Left ventricle myocardium superior (tissue), 1 donor: ENCODE measurements around the gene RHOF. TPM values are rescaled to one million over a fixed set of nuclear protein-coding genes. Genes with fewer than 3 reads are reported as not detected.

Experiments used
- ATAC-seq: fragments of 200-7000 bp; cut with Tn5 transposase; one replicate; pipeline ENCODE4 v1.9.1; 2020; ENCODE audit warnings: mild to moderate bottlenecking, moderate library complexity
- DNase-seq: peaks from one replicate; pipeline ENCODE4 v3.0.0-alpha.2; 2020
- intact Hi-C: fragments of 100-400 bp; cut with micrococcal nuclease; formaldehyde crosslinking; loops from one replicate; pipeline ENCODE4 v1.11.0; 2022
- total RNA-seq: library from RNA; stranded (reverse); fragmentation: NEBNext Ultra II Directional; extraction: Animal tissue kit (Norgen Biotek cat#: 25700); gene quantifications from one replicate; pipeline ENCODE4 v1.2.1, GENCODE V29; 2021
- donor health status: DM: no; HTN: yes; CAD: no; lungs with severe emphysema.

The RHOF gene
- total RNA-seq, 1 donor from 2014 or later, result 48.3 TPM

GRCh38 chr12:121822393-121823100 lies 29.1 kb upstream of the RHOF start:
- peak; percentile 5 for ATAC-seq
- DNase-seq, result peak; percentile 23
- intact Hi-C loops, result no loop called here

- ATAC-seq (no peak), DNase-seq (no peak)
- intact Hi-C loops, result no loop called here
These were observed 26.6 kb upstream of the RHOF start for GRCh38 chr12:121820056-121820455.

- no peak for ATAC-seq
- no peak for DNase-seq
- intact Hi-C loops, result no loop called here
These were observed 25.9 kb upstream of the RHOF start for GRCh38 chr12:121819212-121819949.

- peak; percentile 13 for DNase-seq
- intact Hi-C loops, result no loop called here
- ATAC-seq, result no peak
These were observed 24.2 kb upstream of the RHOF start for GRCh38 chr12:121817648-121818043.

- DNase-seq (no peak), ATAC-seq (no peak)
- intact Hi-C loops, result no loop called here
These were observed 23.6 kb upstream of the RHOF start for GRCh38 chr12:121816925-121817647.

GRCh38 chr12:121815263-121815662 lies 21.8 kb upstream of the RHOF start:
- intact Hi-C loops, result no loop called here
- ATAC-seq (no peak), DNase-seq (no peak)

- ATAC-seq (no peak), DNase-seq (no peak)
- intact Hi-C loops, result no loop called here
These were observed 21.1 kb upstream of the RHOF start for GRCh38 chr12:121814429-121815119.

GRCh38 chr12:121813951-121814350 lies 20.5 kb upstream of the RHOF start:
- DNase-seq (no peak), ATAC-seq (no peak)
- intact Hi-C loops, result no loop called here

- DNase-seq, result peak; percentile 47
- intact Hi-C loops, result no loop called here
- peak; percentile 7 for ATAC-seq
These were observed 19.7 kb upstream of the RHOF start for GRCh38 chr12:121812921-121813896.

- ATAC-seq (peak; percentile 90), DNase-seq (peak; percentile 88)
- intact Hi-C loops, result no loop called here
These were observed 18.9 kb upstream of the RHOF start for GRCh38 chr12:121812320-121812871.

GRCh38 chr12:121811434-121812319 lies 18.2 kb upstream of the RHOF start:
- intact Hi-C loops, result no loop called here
- ATAC-seq (peak; percentile 88), DNase-seq (peak; percentile 87)

- ATAC-seq, result no peak
- intact Hi-C loops, result no loop called here
- DNase-seq, result no peak
These were observed 17.4 kb upstream of the RHOF start for GRCh38 chr12:121810833-121811433.

GRCh38 chr12:121810234-121810817 lies 16.8 kb upstream of the RHOF start:
- intact Hi-C loops, result no loop called here
- peak; percentile 27 for DNase-seq
- no peak for ATAC-seq

- intact Hi-C loops, result no loop called here
- no peak for DNase-seq
These were observed 16.2 kb upstream of the RHOF start for GRCh38 chr12:121809712-121810116.

GRCh38 chr12:121808623-121809022 lies 15.1 kb upstream of the RHOF start:
- DNase-seq, result no peak
- intact Hi-C loops, result no loop called here
- no peak for ATAC-seq

More at GRCh38 chr12:121809712-121810116, 16.2 kb upstream of the RHOF start:
- no peak for ATAC-seq

GRCh38 chr12:121807642-121808347 lies 14.3 kb upstream of the RHOF start:
- intact Hi-C loops, result no loop called here
- no peak for ATAC-seq
- no peak for DNase-seq
